Central memory CD4-positive, alpha-beta T cell (primary cell): ENCODE results near the gene ADAMTS7.
"Not testable (repeated sequence)": the region's sequence is repeated elsewhere in the genome, so short reads cannot be mapped to it uniquely, and the experiment has no call there.

Experiments used
- DNase-seq: peaks from one replicate; pipeline ENCODE4 v3.0.0; 2022

ADAMTS7 gene

DNA sequence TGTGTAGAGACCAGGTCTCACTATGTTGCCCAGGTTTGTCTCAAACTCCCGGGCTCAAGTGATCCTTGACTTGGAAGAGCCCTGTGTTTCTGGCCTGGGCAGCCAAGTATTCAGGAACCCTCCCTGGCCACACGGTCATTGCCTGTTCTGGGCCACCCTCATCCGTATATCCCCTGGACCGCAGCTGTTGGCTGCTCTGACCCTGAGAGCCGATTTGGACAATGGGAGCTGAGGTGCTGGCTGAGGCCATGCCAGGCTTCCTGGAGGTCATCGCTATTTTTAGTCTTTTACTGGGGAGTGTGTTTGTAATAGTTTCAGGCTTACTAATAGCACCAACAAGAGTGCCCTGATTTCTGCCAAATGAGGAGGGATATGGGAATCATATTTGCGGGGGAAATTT is 60.7 kb downstream of the ADAMTS7 start:
- DNase-seq = no peak

DNA sequence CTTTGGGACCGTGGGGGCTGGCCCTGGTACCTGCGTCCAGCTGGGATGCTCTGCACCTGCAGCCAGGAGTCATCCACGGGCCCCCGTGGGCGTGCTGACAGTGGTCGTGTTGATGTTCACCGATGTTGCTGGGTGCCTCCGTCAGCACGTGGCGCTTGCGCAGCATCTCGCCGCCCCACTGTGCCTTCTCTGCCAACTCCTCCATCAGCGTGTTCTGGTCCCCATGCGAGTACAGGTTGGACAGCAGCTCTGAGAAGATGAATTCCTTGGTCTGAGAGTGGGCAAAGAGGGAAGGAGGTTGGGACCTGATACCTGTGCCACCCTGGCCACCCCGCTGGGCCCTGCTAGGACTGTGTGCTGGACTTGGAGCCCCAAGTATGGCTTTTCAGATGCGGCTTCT is 61.4 kb downstream of the ADAMTS7 start:
- no peak for DNase-seq

DNA sequence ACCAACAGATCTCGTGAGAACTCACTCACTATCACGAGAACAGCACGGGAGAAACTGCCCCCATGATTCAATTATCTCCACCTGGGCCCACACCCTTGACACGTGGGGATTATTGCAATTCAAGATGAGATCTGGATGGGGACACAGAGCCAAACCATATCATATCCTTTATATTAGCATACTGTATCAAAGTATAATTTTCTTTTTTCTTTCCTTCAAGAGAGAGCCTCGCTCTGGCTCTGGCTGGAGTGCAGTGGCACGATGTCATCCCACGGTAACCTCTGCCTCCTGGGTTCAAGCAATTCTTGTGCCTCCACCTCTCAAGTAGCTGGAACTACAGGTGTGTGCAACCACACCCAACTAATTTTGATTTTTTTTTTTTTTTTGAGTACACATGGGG is 63.4 kb downstream of the ADAMTS7 start:
- DNase-seq = not testable (repeated sequence)

DNA sequence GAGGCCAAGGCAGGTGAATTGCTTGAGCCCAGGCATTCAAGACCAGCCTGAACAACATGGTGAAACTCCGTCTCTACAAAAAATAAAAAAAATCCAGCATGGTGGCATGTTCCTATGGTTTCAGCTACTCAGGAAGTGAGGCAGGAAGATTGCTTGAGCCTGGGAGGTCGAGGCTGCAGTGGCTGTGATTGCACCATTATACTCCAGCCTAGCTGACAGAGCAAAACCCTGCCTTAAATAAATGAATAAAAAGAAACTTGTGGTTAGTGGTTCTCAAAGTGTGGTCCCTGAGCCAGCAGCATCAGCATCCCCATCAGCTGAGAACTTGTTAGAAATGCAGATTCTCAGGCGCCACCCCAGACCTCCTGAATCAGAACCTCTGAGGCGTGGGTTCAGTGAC is 69.6 kb downstream of the ADAMTS7 start:
- not testable (repeated sequence) for DNase-seq

DNA sequence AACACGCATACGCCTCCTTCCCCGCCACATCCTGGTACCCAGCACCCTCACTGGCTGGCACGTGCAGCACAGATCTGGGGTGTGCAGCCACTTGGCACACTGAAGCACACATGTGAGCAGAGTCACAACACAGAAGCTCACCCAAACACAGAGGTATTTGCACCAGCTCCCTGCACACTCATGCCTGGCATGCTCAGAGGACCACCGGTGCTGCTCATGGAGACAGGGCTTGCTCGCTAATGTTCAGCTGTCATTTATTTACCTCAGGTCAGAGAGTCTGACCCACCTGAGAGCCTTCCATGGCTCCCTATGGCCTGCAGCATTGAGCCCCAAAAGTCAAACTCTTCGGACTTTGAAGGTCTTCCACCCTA is 70.4 kb downstream of the ADAMTS7 start:
- no peak for DNase-seq

DNA sequence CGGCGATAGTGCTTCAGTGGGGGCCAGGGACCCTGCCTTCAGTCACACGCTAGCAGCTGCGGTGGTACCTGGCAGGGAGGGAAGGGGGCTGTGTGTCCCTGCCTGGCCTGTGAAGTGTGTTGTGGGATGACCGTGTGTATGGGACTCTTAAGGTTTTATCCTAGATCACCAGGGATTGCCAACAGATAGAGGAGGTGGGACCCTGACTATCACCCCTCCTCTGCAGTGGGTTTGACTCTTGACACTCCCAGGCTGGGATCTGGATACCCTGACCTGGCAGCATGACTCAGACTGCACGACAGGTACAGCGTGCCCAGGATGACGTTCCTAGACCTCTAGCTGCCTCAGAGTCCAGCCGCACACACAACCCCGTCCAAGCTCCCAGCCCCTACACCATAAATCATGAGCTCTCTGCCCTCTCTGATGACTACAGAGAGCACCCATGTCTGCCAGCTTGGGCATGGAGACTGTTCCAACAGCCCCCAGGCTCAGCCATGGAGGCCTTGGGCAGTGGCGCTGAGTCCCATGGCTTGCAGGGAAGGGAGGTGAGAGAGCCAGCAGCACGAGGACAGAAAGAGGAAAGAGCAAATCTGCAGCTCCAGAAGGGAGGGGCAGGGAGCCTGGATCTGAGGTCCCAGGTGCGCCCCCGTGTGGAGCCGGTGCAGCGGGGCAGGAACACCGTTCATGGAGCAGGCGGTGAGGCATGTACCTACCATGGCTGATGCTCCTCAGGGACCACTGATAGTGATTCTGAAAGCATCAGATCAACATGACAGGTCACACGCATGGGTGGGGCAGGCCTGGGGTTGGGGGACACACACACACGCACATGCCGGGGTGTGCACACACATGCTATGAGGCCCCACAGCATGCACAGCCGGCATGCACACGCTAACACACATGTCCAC is 71.0 kb downstream of the ADAMTS7 start:
- no peak for DNase-seq

DNA sequence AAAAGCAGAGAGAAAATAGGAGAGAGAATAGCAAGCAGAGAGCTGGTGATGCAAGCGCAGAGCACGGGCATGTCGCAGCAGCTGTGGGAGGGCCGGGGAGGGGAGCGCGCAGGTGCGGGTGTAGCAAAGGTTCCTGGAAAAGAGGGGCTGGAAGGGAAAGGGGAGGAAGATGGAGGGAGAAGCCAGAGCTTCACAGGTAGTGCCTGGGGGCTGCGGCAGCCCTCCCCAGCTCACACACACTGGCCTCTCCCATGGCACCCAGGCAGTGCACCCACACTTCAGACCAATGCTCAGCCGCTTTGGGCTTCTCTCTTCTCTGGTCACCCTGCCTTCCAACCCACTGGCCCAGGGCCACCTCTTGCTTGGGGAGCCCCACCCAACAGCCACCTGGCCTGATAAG is 72.1 kb downstream of the ADAMTS7 start:
- no peak for DNase-seq

DNA sequence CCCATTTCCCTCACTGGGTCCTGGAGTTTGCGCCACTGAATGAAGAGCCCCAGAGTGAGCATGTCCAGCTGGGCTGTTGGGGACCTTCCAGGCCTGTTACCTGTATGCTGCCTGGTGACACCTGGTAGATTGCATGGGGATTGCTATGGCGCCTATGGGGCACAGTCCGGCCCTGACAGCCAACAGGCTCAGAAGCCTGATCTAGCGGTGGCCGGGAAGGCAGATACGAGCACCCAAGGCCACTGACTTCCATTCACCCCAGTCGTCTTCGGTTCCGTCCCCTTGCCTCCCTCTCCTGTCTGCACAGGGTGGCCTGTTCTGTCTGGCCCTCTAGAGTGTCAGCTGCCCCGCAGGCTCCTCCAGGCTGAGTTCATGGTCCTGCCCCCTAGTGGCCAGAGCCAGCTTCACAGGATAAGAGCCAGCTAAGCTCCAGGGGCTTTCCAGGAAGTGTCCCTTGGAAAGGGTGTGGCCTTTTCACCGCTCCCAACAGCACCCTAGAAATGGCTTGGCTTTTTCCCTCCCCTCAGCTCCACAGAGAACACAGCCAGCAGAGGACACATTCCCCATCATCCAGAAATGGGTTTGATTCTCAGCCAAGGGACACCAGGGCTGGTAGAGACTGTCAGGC is 73.2 kb downstream of the ADAMTS7 start:
- DNase-seq = not testable (repeated sequence)

DNA sequence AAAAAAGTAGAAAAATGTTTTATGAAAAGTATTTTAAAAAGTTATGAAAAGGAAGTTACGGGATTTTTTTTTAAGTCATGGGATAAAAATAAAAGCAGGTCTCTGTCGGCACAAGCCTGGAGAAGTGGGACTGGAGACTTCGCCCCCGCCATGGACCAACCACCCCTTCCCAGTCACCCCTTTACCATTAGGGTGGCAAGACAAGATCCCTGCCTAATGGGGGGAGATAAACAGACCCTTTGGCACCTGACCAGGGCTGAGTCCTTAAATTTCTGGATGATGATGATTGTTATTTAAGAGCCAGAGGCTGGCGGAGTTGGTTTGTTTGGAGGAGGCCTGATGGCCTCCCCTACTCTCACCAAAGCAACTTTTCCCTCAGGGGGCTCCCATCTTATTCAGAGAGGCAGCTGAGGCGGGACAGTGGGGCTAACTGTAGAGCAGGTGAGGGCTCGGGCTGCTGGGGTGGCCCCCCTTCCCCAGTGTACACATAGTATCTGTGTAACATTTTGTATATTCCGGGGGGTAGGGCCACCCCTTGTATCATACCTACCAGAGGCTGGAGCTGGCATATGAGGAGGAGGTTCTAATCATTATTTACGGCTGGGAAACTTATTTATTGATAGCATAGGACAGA is 74.0 kb downstream of the ADAMTS7 start:
- no peak for DNase-seq

DNA sequence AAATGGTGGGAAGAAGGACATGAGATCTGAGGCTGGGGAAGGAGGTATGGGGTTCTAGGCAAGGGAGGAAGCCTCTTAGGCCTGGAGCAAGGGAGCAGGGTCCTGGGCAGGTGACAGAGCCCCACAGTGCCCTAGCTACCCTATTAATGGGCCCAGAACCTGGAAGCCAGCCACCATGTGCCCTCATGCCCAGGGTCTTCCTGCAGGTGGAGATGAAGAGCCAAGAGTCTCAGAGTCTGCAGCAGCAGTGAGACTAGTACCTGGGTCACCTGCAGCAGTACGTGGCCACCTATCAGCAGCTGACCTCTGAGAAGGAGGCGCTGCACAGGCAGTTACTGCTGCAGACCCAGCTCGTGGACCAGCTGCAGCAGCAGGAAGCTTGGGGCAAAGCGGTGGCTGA is 75.0 kb downstream of the ADAMTS7 start:
- DNase-seq = not testable (repeated sequence)

DNA sequence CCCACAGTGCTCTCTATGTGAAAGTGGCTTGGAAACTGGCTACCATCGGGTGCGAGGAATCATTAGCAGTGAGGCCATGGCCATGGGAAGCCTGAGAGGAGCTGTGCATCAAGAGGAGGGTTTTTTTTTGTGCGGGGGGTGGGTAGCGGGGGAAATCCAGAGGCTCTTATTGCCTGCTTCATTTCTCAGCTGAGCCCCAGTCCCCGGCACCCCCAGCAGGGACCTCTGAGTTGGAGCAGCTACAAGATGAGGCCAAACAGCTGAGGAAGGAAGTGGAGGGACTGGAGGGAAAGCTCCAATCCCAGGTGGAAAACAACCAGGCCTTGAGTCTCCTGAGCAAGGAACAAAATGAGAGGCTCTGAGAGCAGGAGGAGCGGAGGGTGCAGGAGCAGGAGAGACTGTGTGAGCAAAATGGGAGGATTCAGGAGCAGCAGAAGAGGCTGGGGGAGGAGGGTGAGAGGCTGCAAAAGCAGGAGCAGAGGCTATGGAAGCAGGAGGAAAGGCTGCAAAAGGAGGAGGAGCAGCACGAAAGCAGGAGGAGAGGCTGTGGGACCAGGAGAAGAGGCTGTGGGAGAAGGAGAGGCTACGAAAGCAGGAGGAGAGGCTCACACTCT is 76.7 kb downstream of the ADAMTS7 start:
- DNase-seq = no peak

DNA sequence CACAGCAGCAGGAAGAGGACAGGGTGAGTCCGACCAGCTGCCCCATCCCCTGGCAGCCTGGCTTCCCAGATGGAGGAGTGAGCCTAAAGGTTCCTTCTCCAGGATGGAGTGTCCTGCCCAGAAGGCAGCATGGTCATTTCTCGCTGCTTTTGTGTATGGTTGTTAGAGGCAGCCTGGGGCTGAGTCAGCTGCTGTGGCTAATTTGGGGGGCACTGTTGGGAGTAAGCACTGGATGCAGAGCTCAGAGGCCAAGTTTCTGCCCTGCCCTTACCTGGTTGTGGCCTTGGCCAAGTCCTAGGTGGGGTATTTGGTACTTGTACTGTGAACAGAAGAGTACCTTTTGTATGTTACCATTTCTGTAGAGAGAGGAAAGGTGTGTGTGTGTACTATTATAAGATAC is 78.6 kb downstream of the ADAMTS7 start:
- DNase-seq = no peak

DNA sequence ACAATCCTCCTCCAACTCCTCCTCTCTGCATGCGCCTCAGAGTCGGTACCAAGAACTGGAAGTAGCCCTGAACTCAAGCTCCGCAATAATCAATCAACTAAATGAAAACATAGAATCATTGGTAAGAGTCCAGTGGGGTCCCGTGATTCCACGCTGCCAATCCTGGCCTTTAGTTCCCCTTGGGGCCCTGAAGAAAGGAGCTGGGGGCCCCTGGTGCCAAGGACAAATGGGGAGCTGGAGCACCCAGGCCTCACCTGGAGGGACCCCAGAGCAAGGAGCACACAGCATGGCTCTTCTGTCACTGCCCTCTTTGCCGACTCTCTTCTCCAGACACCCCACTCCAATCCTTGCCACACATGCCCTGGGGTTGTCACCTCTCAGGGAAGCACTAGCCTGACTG is 80.3 kb downstream of the ADAMTS7 start:
- DNase-seq = no peak

DNA sequence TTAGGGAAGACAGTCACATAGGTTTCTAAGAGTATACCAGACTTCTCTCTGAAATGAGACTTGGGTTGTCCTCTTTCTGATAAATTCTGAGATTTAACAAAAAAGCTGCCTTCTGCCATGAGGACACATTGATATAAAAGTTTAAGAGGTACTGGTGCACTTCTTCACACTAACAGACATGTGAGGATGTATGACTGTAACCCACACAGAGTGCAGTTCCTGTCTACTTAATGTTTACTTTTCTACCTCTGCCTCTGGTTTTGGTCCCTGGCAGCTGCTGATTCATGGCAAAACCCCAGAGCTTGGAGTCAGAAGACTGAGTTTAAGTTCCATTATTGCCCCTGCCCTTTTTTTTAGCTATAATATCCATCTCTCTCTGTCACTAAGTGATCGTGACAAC is 82.8 kb downstream of the ADAMTS7 start:
- not testable (repeated sequence) for DNase-seq

DNA sequence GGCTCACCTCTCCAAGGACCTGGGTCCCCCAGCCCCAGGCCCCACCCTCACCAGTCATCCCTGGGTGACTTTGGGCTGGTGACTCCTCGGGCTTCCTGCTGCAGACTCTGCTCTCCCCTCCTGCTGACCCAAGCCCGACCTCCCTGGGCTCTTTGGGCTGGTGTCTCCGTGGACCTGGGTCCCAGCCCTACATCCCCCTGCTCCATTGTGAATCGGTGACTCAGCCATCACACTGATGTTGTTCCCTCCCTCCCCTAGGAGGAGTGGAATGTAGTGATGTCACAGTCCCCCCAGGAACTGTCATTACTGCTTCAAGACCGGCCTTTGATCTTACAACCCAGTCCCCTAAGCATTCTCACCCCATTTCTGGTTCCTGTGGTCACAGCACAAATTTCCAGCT is 83.7 kb downstream of the ADAMTS7 start:
- no peak for DNase-seq

DNA sequence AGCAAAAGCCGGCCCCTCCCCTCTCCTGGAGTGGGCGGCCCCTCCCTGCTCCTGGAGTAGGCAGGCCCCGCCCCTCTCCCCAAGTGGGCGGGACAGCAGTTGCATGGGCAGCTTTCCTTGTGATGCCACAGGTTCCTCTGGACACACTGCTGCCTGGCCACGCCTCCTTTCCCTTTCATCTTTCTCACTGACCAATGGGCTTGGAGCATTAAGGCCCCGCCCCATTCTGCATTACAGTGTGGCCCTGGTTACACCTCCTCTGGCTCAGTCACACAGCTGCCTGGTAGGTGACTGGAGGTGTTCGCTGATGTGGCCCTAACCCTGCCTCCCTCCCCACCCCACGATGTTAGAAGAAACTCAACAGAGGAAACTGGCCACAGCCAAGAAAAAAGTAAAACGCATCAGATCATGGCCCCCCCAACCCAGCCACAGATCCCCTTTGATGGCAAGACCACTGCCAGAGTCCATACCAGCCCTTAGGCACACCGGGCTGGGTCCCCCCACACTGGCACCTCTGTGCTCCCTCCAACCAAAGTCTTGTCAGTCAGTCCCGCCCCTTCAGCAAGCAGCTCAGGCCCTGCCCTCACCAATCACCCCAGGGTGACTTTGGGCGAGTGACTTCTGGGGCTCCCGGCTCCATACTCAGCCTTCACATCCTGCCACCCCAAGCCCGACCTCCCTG is 84.3 kb downstream of the ADAMTS7 start:
- no peak for DNase-seq

DNA sequence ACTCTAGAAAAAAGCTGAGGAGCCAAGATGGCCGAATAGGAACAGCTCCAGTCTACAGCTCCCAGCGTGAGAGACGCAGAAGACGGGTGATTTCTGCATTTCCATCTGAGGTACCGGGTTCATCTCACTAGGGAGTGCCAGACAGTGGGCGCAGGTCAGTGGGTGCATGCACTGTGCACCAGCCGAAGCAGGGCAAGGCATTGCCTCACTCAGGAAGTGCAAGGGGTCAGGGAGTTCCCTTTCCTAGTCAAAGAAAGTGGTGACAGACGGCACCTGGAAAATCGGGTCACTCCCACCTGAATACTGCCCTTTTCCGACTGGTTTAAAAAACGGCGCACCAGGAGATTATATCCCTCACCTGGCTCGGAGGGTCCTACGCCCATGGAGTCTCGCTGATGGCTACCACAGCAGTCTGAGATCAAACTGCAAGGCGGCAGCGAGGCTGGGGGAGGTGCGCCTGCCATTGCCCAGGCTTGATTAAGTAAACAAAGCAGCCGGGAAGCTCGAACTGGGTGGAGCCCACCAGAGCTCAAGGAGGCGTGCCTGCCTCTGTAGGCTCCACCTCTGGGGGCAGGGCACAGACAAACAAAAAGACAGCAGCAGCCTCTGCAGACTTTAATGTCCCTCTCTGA is 91.3 kb downstream of the ADAMTS7 start:
- DNase-seq = not testable (repeated sequence)

DNA sequence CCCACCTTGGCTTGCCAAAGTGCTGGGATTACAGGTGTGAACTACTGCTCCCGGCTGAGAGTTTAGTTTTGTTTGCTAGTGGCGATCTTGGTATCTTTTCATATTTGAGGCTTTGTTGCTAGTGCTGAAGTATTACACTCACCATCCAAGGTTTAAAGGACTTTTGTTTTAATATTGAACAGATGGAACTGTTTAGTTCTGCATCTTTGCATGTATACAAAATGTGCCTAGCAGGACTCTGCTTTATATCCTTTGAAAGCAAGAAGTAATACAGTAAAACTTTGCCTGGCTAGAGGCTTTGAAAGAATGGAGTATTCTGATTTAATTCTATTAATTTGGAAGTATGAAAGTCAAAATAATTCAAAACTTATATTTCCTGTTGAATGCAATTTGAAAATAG is 92.4 kb downstream of the ADAMTS7 start:
- no peak for DNase-seq

DNA sequence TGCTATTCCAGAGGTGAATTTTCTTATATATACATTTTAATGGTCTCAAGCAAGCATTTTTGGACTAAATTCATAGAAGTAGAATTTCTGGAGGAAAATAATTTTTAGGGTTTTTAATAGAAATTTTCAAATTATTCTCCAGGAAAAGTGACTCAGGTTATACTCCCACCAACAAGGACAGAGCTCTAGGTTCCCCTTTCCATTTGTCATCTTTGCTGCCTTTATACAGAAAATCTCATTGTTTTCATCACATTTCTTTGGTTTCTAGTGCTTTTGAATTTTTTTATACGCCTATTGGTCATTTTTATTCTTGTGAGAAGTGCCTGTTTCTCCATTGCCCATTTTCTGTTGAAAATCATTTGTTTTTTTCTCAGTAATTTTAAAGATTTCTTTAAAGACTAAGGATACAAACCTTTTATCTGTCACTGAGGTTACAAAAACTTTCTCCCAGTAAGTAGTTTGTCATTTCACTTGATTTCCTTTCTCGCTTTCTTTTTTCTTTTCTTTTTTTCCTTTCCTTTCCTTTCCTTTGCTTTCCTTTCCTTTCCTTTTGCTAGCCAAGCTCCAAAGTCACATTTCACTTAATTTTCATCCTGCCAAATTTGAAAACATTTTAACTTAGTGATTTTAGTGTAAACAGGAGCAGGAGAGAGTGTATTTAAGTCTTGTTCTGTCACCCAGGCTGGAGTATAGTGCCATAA is 93.2 kb downstream of the ADAMTS7 start:
- DNase-seq = no peak

DNA sequence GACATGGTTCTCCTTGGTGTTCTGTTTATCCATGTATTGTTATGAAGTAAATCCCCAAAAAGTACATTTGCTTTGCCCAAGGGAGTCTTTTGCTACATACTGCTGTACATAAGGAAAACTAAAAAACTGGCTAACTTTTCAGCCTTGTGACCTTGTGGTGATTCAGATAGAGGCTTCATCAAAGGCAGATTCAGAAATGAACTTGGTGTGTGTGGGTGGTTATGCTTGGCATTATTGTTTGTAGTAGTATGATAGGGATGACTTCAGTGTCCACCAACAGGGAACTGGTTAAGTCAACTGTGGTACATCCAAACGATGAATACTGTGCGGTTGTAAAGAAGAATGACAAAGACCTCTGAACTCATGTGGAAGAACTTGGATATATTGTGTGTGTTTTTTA is 94.6 kb downstream of the ADAMTS7 start:
- no peak for DNase-seq

DNA sequence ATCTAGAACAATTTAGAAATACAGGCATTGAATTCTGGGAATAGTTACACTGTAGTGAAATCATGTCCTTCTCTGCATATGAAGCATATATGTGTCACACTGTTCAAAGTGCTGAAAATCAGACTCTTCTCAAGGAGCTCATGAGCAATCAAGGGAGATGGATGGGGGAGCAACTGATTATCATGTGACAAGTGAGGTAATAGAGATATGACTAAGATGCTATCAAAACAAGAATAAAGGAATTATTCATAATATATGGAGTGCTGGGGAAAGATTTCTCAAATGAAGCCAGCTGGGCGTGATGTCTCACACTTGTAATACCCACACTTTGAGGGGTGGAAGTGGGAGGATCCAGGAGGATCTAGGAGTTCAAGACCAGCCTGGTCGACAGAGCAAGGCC is 95.3 kb downstream of the ADAMTS7 start:
- DNase-seq = no peak

DNA sequence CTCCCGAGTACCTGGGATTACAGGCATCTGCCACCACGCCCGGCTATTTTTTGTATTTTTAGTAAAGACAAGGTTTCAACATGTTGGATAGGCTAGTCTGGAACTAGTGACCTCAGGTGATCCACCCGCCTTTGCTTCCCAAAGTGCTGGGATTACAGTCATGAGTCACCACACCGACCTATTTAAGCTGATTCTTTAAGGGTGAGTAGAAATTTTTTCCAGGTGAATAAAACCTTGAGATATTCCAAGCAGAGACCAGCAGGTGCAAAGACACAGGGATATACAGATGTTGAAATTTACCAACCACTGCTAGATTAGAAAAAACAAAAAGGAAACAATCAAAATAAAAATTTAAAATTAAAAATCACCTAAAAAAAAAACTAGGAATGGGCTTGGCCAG is 95.8 kb downstream of the ADAMTS7 start:
- DNase-seq = no peak
